Activated naive CD8-positive, alpha-beta T cell treated with anti-CD3 and anti-CD28 coated beads, Interleukin-2, amount 10 ng/mL, durations not matched to agents 7 days and 5 days (primary cell): ENCODE results near the gene PPP2R5C. TPM values are rescaled to one million over a fixed set of nuclear protein-coding genes. Genes with fewer than 3 reads are reported as not detected.
"Not testable (repeated sequence)": the region's sequence is repeated elsewhere in the genome, so short reads cannot be mapped to it uniquely, and the experiment has no call there.

ENCODE experiments used
- ATAC-seq: fragments of 150-1000 bp; cut with Tn5 transposase; one replicate; pipeline ENCODE4 v1.10.0; 2021; ENCODE audit warnings: low read depth, moderate library complexity
- POLR2A ChIA-PET: fragments of 350-600 bp; sonication (Branson Sonifier 250); formaldehyde crosslinking; loops from one replicate; lab custom pipeline; 2021; ENCODE audit warnings: antibody characterized with exemption; lab: Charles Lee
- DNase-seq: peaks from one replicate; pipeline ENCODE4 v3.0.0; 2021
- H3K27ac Mint-ChIP-seq: one replicate; pipeline ENCODE4 v1.8.0; 2022; ENCODE audit warnings: mild to moderate bottlenecking, mixed read lengths
- H3K27me3 Mint-ChIP-seq: one replicate; pipeline ENCODE4 v1.8.0; 2022; ENCODE audit warnings: mild to moderate bottlenecking, moderate library complexity, mixed read lengths
- H3K36me3 Mint-ChIP-seq: one replicate; pipeline ENCODE4 v1.8.0; 2021; ENCODE audit warnings: mild to moderate bottlenecking, mixed read lengths
- H3K4me1 Mint-ChIP-seq: one replicate; pipeline ENCODE4 v1.8.0; 2021; ENCODE audit warnings: mixed read lengths
- H3K4me3 Mint-ChIP-seq: one replicate; pipeline ENCODE4 v1.8.0; 2022; ENCODE audit warnings: mild to moderate bottlenecking, moderate library complexity, mixed read lengths
- H3K9me3 Mint-ChIP-seq: one replicate; pipeline ENCODE4 v1.8.0; 2021; ENCODE audit warnings: mixed read lengths
- total RNA-seq, 2 experiments: library from RNA; stranded (reverse); gene quantifications; one replicate each; pipeline ENCODE4 v1.2.3, GENCODE V29; 2021

The PPP2R5C gene
- total RNA-seq, 2 experiments from 2014 or later, result 369 to 382 TPM

DNA sequence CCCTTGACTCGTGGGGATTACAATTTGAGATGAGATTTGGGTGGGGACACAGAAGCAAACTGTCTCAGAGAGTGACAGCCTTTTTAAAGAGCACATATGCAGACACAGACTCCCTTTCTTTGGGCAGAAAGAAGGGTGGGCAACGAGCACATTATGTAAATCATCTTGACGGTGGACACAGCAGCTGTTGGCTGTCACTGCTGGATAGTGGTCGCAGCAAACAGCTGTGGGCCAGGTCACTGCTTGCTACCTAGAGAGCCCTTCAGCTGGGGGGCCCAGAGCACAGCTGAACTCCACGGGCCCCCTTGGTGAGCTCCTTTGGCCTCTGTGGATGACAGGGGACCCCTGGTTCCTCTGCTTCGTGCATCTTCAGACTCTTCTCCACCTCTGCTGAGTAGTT, 23.1 kb downstream of the PPP2R5C start:
- Mint-ChIP-seq H3K9me3 (no peaks in the 10 kb centered on the region), H3K27ac (no peak overlapping the region), H3K4me1 (peaks cover 6% of the 10 kb centered on the region), H3K27me3 (no peaks in the 10 kb centered on the region), H3K36me3 (no peaks in the 10 kb centered on the region), H3K4me3 (no peak overlapping the region)
- POLR2A ChIA-PET, result interaction anchor here (1.4 to 1.9 kb wide), 2 partner anchors 8 to 25 kb away, joined by 3 to 15 read pairs; no protein-coding TSS in a partner anchor
- ATAC-seq, result no peak
- DNase-seq, result no peak

DNA sequence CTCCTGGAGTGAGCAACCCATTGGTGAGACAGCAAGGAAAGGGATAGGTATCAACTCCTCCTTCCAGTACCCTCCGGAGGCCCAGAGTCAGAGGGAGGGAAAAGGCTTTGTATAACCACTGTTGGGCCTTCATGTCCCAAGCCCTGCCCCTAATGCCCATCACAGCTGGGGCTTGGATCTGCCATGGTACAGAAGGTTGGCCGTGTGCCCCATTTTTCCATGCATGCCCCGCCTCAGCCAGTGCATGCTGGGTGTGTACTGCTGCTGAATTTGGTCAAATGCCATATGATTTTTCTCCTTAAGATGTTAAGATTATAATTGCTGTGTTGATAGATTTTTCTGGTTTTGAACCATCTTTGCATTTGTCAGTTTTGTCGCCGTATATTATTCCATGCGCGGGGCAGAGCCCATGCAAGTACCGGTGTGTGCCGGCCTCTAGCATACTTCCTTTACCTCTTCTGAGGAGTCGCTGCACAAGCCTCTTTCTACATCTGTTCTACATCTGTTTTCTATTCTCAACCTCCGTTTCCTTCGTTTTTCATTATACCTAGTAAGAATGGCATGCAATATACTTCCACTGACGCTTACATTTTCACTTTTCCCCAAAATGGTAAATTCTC, 26.6 kb downstream of the PPP2R5C start:
- H3K27ac Mint-ChIP-seq, result no peak overlapping the region
- DNase-seq (no peak), ATAC-seq (no peak)
- peaks cover 5% of the 10 kb centered on the region for H3K36me3 Mint-ChIP-seq
- POLR2A ChIA-PET, result interaction anchor here (1.4 kb wide), 1 partner anchor 21 kb away, joined by 7 read pairs; no protein-coding TSS in a partner anchor
- H3K27me3 Mint-ChIP-seq, result no peaks in the 10 kb centered on the region
- no peaks in the 10 kb centered on the region for H3K9me3 Mint-ChIP-seq
- H3K4me1 Mint-ChIP-seq, result peaks cover 13% of the 10 kb centered on the region
- no peak overlapping the region for H3K4me3 Mint-ChIP-seq

DNA sequence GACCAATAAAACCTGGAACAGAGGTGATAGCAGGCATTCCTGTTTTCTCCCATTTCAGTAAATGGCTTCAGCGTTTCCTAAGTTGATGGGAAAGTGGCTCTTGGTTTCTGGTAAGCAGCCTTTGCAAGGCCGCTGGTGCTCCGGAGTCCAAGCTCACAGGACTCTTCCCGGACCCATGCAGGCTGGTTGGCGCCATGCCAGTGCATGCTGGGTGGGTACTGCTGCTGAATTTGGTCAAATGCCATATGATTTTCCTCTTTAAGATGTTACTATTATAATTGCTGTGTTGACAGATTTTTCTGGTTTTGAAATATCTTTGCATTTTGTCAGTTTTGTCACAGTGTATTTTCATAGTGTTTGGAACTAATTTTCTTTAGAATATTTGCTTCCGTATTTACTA, 27.7 kb downstream of the PPP2R5C start:
- no peak for DNase-seq
- Mint-ChIP-seq H3K27me3 (no peaks in the 10 kb centered on the region), H3K27ac (no peak overlapping the region), H3K9me3 (peaks cover 3% of the 10 kb centered on the region), H3K36me3 (peaks cover 9% of the 10 kb centered on the region), H3K4me1 (peaks cover 13% of the 10 kb centered on the region), H3K4me3 (no peak overlapping the region)
- POLR2A ChIA-PET, result no interaction called here
- ATAC-seq, result no peak

DNA sequence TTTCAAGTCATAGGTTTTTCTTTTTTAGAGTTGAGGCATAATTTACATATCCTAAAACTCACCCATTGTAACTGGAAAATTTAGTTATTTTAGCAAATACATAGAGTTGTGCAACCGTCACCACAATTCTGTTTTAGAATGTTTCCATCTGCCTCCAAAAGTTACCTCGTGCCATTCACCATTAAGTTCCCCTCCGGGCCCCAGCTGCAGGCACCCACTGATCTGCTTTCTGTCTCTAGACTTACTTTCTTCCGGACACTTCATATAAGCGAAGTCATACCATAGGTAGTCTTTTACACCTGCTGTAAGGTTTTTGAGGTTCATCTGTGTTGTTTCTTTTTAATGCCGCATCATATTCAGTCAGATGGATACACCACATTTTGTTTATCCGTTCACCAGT, 28.7 kb downstream of the PPP2R5C start:
- DNase-seq, result no peak
- H3K4me3 Mint-ChIP-seq, result no peak overlapping the region
- peaks cover 12% of the 10 kb centered on the region for H3K36me3 Mint-ChIP-seq
- POLR2A ChIA-PET, result interaction anchor here (1.0 to 3.7 kb wide), 2 partner anchors 20 to 33 kb away, joined by 3 to 22 read pairs; no protein-coding TSS in a partner anchor
- peaks cover 13% of the 10 kb centered on the region for H3K4me1 Mint-ChIP-seq
- no peak overlapping the region for H3K27ac Mint-ChIP-seq
- H3K27me3 Mint-ChIP-seq, result no peaks in the 10 kb centered on the region
- peaks cover 3% of the 10 kb centered on the region for H3K9me3 Mint-ChIP-seq
- ATAC-seq, result no peak

DNA sequence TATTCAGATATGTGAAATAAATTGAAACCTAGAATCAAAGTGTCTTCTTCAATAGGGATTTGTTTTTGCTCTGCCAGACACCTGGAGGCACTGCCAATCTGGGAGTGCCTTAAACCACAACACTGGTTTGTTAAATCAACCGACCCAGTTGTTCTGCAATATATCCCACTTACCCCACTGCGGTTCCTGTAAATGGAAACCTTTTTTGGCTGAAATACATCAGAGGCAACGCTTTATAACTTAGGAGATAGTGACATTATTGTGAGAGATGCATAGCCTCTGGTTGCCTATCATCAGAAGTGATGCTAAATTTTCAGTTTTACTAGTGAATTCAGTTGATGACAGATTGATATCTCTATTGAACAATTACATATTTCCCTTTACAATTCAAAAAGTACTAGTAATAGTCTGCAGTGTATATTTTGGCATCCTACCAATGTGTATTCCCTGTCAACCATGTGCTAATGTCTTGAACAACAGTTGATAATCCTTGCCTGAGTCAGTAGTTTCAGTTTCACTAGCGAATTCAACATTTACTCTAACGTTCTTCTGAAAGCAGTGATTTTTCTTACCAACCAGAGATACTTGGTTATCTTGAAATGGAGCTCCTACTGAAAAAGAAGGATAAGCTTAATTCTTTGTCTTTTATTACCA, 30.5 kb downstream of the PPP2R5C start:
- POLR2A ChIA-PET, result interaction anchor here (0.5 to 3.7 kb wide), 7 partner anchors 8 to 46 kb away, joined by 3 to 22 read pairs (median 3); no protein-coding TSS in a partner anchor
- Mint-ChIP-seq H3K4me1 (peaks cover 13% of the 10 kb centered on the region), H3K27me3 (no peaks in the 10 kb centered on the region), H3K36me3 (peaks cover 12% of the 10 kb centered on the region), H3K9me3 (peaks cover 3% of the 10 kb centered on the region), H3K27ac (peak overlapping the region; percentile 84), H3K4me3 (peak overlapping the region; percentile 68)
- peak; percentile 79 for ATAC-seq
- DNase-seq, result no peak

DNA sequence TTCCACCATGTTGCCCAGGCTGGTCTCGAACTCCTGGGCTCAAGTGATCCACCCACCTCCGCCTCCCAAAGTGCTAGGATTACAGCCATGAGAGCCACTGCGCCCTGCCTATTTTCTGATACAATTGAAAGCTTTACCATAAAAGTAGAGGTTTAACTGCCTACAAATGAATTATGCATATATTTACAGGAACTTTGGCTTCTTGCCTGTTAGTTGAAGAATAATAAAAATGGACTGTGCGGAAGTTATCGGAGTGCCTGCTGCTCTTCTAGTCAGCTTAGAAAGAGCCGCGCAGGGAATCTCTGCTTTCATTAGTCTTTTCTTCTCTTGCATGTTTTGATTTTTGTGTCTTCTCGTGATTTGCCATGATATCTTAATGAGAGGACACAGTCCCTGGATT, 34.5 kb downstream of the PPP2R5C start:
- Mint-ChIP-seq H3K36me3 (peaks cover 11% of the 10 kb centered on the region), H3K27ac (no peak overlapping the region), H3K4me1 (peaks cover 11% of the 10 kb centered on the region), H3K9me3 (peaks cover 3% of the 10 kb centered on the region), H3K4me3 (no peak overlapping the region), H3K27me3 (no peaks in the 10 kb centered on the region)
- no peak for DNase-seq
- POLR2A ChIA-PET, result no interaction called here
- ATAC-seq, result no peak

DNA sequence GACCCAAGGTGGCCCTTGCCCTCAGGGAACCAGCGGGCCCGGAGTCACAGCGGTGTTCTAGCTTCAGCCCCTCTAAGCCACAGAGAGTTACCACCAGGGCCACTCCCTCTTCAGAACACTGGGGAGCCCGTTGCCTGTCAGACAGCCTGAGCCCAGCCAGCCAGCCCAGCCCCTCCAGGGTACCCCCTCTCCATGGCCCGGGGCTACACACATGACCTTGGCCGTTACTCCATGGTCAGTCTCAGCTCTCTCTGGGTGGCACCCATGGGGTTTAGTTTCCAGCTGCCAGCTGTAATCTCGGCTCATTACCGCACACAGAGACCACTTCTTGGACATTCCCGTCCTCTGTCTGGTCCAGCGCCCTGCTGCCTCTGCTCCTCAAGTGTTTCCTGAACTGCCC, 35.0 kb downstream of the PPP2R5C start:
- H3K9me3 Mint-ChIP-seq, result peaks cover 3% of the 10 kb centered on the region
- peaks cover 11% of the 10 kb centered on the region for H3K36me3 Mint-ChIP-seq
- peaks cover 11% of the 10 kb centered on the region for H3K4me1 Mint-ChIP-seq
- H3K27me3 Mint-ChIP-seq, result no peaks in the 10 kb centered on the region
- ATAC-seq, result no peak
- DNase-seq, result no peak
- no peak overlapping the region for H3K4me3 Mint-ChIP-seq
- POLR2A ChIA-PET, result no interaction called here
- no peak overlapping the region for H3K27ac Mint-ChIP-seq

DNA sequence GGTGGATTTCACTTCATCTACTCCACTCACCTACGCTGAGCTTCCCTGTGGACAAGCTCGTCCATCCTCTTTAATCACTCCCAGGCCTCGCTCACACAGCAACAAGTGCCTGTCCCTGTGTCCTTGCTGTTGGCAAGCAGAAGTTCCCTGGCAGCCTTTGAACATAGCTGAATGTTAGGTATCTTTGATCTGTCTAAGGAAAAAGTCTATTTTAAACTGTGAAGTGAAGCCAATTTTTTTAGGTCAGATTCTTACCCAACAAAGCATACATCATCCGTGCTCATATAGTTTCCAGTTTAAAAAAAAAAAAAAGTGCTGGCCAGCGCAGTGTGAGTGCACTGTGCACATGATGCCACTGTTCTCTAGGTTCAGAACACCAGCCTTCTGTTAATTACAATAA, 36.3 kb downstream of the PPP2R5C start:
- POLR2A ChIA-PET, result interaction anchor here (2.8 kb wide), 1 partner anchor 12 kb away, joined by 13 read pairs; no protein-coding TSS in a partner anchor
- Mint-ChIP-seq H3K27me3 (no peaks in the 10 kb centered on the region), H3K4me1 (no peaks in the 10 kb centered on the region), H3K36me3 (peaks cover 9% of the 10 kb centered on the region), H3K4me3 (no peak overlapping the region), H3K27ac (no peak overlapping the region), H3K9me3 (peaks cover 3% of the 10 kb centered on the region)
- ATAC-seq (no peak), DNase-seq (no peak)

DNA sequence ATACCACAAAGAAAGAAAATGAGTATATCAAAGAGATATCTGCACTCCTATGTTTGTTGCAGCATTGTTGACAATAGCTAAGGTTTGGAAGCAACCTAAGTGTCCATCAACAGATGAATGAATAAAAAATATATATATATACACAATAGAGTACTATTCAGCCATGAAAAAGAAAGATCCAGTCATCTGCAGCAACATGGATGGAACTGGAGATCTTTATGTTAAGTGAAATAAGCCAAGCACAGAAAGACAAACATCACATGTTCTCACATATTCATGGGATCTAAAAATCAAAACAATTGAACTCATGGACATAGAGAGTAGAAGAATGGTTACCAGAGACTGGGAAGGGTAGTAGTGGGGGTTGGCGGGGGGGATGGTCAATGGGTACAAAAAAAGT, 42.9 kb downstream of the PPP2R5C start:
- POLR2A ChIA-PET, result interaction anchor here (0.6 kb wide), 1 partner anchor 48 kb away, joined by 4 read pairs; no protein-coding TSS in a partner anchor
- not testable (repeated sequence) for H3K9me3 Mint-ChIP-seq, H3K4me1 Mint-ChIP-seq, H3K36me3 Mint-ChIP-seq, H3K27me3 Mint-ChIP-seq, ATAC-seq, H3K4me3 Mint-ChIP-seq, DNase-seq, H3K27ac Mint-ChIP-seq

DNA sequence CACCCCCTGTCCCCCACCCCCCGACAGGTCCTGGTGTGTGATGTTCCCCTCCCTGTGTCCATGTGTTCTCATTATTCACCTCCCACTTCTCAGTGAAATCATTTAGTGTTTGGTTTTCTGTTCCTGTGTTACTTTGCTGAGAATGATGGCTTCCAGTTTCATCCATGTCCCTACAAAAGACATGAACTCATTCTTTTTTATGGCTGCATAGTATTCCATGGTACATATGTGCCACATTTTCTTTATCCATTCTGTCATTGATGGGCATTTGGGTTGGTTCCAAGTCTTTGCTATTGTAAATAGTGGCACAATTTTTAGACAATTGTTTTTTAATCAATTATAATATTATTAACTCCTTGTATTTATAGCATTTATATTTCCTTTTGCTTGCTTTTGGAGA, 44.7 kb downstream of the PPP2R5C start:
- H3K4me1 Mint-ChIP-seq, H3K27ac Mint-ChIP-seq, POLR2A ChIA-PET, H3K9me3 Mint-ChIP-seq, H3K36me3 Mint-ChIP-seq, ATAC-seq, DNase-seq, H3K27me3 Mint-ChIP-seq, H3K4me3 Mint-ChIP-seq: not testable (repeated sequence)

DNA sequence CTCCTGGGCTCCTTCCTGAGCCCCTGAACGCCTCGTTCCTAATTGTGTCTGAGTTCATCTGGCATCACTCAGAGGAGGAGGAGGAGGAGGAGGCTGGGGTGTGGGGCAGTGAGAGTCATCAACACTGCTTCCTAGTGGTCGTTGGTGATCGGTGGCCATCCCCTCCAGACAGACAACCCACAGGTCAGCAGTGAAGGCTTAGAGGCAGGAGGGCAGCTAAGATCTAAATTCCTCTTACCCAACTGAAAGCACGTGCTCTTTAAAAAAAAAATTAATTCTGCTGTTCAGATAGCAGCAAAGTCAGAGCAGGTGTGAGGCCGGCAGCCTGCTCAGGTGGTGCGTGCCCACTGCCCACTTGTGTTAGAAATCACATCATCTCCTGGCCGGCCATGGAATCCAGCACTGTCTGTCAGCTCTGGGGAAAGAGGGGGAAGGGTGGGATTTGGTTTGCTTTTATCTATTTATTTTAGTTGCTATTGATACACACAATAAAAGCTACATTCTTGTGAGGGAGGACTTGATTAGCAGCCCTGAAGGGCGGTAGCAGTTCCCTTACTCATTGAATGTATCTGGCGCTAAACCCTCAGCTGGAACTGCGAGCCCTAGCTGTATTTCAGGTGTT, 46.6 kb downstream of the PPP2R5C start:
- no peak for DNase-seq
- H3K27me3 Mint-ChIP-seq, result no peaks in the 10 kb centered on the region
- H3K27ac Mint-ChIP-seq, result peak overlapping the region; percentile 46
- peak overlapping the region; percentile 26 for H3K4me3 Mint-ChIP-seq
- peaks cover 16% of the 10 kb centered on the region for H3K36me3 Mint-ChIP-seq
- peaks cover 21% of the 10 kb centered on the region for H3K4me1 Mint-ChIP-seq
- ATAC-seq, result no peak
- POLR2A ChIA-PET, result interaction anchor here (2.3 to 8.7 kb wide), 3 partner anchors 9 to 17 kb away, joined by 13 to 231 read pairs (median 153); no protein-coding TSS in a partner anchor
- no peaks in the 10 kb centered on the region for H3K9me3 Mint-ChIP-seq

DNA sequence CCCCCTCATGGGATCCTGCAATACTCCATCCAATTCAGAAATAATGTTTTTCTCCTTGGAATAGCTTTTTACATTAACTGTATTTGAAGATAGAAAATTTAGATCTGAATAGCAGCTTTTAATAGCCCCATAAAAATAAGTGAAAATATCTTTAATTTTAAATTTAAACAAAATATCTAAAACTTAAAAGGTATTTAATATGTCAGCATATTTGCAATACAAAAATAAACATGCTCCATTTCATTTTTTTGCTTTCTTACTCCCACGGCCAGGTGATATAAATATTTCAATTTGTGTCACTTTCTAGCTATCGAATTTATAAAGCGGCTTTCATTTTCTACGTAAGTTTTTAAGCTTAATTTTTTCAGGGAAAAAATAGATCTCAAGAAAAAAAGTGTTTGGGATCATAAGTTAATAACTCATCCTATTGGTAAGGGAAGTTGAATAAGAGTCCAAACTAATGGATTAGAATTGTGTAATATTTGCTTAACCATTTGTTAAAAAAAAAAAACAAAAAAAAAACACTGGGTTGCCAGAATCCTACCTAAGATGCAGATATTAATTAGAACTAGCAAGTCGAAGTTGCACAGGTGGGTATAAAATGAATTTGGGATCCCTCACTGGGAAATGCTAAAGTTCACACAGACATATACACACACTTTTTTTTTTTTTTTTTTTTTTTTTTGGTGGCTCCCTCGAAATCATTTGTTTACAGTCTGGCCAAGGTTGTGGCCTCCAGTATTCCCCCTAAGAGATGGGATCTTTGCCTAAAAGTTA, 47.6 kb downstream of the PPP2R5C start:
- H3K4me1 Mint-ChIP-seq, result peaks cover 29% of the 10 kb centered on the region
- POLR2A ChIA-PET, result interaction anchor here (0.6 to 8.7 kb wide), 23 partner anchors 10 to 1172 kb away, joined by 3 to 231 read pairs (median 6); partner anchors contain the start of gene HSP90AA1
- H3K4me3 Mint-ChIP-seq, result peak overlapping the region; percentile 86
- H3K27me3 Mint-ChIP-seq, result no peaks in the 10 kb centered on the region
- H3K9me3 Mint-ChIP-seq, result no peaks in the 10 kb centered on the region
- peaks cover 18% of the 10 kb centered on the region for H3K36me3 Mint-ChIP-seq
- DNase-seq (no peak), ATAC-seq (no peak)
- peak overlapping the region; percentile 95 for H3K27ac Mint-ChIP-seq
